IPS-NIHi7 (cell line): Measurements from ENCODE around the gene NR2F1-AS1.

Source experiments
- DNase-seq: peaks from one replicate; pipeline ENCODE4 v3.0.0; 2012; ENCODE audit warnings: mixed read lengths; ENCODE audit errors: extremely low spot score

NR2F1-AS1 gene

GRCh38 chr5:93580927-93581445 lies at the start of gene NR2F1-AS1:
NR2F1-AS1 (minus strand) TSS chr5:93581219.
- DNase-seq = no peak

- DNase-seq = no peak
Observed at GRCh38 chr5:93626801-93627200, 45.8 kb upstream of the NR2F1-AS1 start.

DNA sequence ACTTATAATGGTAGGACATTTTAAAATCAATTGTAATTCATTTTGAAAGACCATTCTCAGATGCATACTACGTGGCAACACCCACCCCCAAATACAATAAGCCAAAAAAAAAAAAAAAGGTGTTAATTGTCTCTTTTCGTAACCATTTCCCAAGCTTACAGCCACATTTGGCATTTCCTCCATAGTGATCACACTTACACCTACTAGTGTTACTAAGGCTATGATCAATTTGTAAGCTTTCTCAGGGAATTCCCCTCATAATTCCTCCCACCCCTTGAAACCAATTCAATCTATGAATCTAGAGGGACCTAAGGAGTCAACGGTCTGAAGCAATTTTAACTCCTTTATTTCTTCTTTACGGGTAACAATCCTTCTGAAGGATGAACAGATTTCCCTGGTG lies 42.1 kb upstream of the NR2F1-AS1 start:
- DNase-seq = no peak

DNA sequence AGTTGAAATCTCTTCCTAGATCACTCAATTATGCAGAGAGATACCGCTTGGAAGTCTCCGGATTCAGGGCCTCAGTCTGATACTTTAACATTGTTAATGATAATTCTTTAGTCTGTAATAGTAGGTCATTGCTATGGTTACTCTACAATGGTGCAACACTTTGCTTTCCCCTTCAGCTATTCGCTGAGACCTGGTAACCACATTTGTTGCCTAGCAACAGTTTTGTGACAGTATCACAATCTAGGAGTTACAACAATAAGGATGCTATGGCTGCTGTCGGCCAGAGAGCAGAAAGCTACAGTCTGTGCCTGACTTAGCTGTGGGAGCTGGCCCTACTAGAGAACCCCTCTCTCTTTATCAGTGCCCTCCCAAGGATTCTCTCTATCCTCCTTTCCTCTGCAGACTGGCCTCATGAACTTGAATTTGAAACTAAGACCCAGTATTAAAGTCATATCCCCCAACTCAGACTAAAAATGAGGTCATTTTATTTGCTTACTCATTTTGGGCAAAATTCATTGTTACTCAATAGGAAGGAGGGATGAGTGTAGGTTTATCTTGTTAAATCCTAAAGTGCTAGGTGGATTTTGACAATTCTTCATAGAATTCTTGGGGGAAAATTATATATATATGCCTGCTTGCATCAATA lies 41.3 kb upstream of the NR2F1-AS1 start:
- DNase-seq = no peak

- no peak for DNase-seq
Observed at GRCh38 chr5:93621327-93621798, 40.3 kb upstream of the NR2F1-AS1 start.

- peak; percentile 80 for DNase-seq
Observed at GRCh38 chr5:93620487-93621326, 39.7 kb upstream of the NR2F1-AS1 start.

- no peak for DNase-seq
Observed at GRCh38 chr5:93616538-93617174, 35.6 kb upstream of the NR2F1-AS1 start.

DNA sequence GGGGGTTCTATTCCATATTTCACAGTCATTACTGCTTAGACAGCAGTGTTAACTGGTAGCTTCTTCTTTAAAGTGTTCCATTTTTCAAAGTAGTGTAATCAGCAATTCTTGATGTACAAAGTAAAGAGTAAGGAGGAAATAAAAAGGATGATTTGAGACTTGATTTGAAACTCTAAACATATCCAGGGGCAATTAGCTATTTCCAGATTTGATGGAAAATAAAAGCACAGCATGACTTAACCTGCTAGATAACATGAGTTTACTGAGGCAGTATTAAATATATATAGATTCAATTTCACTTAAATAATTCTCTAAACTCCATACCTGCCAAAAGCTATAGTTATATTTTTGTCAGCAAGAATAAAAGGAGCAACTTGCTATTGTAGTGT lies 31.8 kb upstream of the NR2F1-AS1 start:
- no peak for DNase-seq

GRCh38 chr5:93611976-93612854 lies 31.2 kb upstream of the NR2F1-AS1 start:
- peak; percentile 29 for DNase-seq

GRCh38 chr5:93611273-93611975 lies 30.4 kb upstream of the NR2F1-AS1 start:
- no peak for DNase-seq

DNA sequence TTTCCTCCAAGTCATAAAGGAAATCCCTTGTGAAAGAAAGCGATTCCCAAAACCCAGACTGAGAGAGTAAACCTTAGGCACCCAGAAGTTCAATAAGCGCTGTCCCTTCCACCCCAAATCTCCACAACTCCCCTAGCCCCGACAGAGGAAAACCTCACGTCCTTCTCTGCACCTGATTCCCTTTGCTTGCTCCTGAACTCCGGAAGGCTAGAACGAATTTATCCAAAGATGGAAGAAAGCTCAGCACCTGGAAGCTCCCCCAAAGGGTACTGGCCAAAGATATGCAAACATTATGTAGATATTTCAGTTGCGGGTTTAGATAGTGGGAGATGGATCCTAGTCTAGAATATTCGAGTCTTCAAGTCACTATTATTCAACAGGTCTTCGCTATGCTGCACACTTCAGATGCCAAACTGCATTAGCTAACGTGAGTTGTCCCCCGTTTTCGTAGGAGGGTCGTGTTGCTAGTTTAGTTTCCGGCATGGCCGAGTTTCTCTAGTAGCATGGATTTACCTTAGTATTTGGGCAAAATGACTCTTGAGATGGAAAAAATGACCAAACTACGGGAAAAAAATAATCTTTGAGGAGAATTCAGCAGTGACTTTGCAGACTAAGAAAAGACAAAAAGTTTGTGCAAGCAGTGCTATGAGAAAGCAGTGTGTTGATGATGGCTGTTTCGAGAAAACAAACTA lies 29.7 kb upstream of the NR2F1-AS1 start:
- no peak for DNase-seq

DNA sequence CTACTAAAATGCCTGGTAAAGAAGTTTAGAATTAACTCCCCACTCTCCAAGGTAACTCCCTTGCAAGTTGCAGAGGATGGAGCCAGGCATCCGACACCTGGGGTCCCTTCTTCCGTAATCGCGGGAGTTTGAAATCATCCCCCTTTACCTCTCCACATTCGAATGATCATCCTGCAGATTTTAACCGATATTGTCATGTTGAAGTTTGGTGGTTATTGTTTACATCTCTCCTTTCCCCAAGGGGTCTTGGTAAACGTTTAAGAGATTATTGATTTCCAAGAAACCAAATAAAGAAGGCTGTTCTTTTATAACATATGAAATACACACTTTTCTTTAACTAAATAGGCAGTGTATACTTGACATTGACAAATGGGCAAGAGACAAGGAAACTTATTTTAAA lies 28.7 kb upstream of the NR2F1-AS1 start:
- no peak for DNase-seq

DNA sequence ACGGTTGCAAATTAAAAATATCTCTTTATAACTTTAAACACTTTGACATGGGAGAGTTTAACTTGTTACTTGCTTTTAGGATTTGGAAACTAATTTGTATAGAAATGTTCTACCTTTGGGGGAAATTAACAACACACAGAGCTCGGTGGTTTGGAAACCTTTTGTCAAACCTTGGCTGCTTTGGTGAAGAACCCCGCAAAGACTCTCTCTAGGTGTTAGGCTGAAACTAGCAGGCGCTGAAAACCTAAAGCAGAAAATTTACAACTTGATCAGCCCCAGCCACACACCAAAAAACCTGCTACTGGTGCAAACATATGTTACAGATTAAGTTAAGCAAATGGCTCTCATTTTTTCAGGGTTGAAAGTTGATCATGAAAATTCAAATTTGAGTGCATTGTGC lies 27.8 kb upstream of the NR2F1-AS1 start:
- DNase-seq = no peak

DNA sequence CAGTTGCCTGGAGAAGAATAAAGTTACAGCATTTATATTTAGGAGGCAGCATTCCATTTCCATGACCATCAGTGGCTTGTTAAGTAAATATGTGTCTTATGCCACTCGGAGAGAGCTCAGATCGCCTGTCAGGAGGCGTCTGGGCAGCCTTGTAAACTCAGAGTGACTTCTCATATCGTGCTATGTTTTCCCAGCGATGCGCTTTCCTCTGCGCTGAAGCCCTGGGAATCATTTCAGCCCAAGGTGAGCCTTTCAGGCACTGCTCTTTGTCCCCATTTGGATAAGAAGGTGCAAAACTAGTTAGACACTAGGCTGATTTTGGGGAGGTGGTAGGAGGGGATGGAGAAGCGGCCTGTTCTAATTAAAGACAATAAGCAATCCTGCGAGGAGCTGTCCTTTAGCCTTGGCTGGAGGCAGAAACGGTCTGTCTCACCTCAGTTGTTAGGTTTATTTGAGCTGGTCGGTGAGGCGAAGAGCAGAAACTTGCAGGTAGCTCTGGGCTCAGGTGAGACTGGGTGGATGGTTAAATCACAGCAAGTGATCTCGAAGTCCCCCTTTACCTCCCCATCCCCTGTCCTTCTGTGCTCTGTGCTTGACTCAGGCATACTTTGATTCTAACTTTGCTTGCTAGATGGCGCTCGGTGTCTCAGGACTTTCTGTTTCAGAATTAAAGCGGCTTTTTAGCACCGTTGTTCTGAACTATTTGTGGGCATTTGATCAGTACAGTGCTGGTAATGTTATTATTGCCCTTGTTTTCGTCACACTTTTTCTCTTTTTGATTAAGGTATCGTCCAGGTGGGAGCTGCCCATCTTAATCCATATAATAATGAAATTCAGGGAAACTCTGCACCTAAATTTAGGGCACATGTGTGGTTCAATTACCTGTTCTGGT lies 26.6 kb upstream of the NR2F1-AS1 start:
- DNase-seq = peak; percentile 62

DNA sequence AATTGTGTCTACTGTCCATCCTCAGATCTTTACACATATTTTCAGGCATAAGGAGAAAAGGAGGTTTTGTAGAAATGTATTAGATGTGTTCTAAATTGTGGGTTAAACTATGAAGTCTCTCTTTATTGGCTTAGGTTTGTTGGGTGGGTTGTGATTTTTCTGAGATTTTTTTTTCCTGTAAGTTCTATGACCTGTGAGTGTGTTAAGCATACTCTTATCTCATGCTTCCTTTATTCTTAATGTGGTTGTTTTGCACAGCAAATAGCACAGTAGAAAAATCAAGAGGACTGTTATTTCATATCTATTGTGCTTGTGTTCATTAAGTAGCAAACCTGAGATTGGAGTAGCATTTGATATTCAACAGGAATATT lies 25.3 kb upstream of the NR2F1-AS1 start:
- no peak for DNase-seq

- DNase-seq = no peak
Observed at GRCh38 chr5:93604644-93605515, 23.9 kb upstream of the NR2F1-AS1 start.

GRCh38 chr5:93603793-93604643 lies 23.0 kb upstream of the NR2F1-AS1 start:
- DNase-seq = no peak
